Measurements from ENCODE around the gene HMCN1.
"Not testable (repeated sequence)": the region's sequence is repeated elsewhere in the genome, so short reads cannot be mapped to it uniquely, and the experiment has no call there.

The HMCN1 gene

GRCh38 chr1:185794495-185794894 lies 60.3 kb downstream of the HMCN1 start:
- not testable (repeated sequence) for H2AK5ac ChIP-seq (ENCODE audit: low read length, severe bottlenecking); H3K4me3 ChIP-seq (ENCODE audit: insufficient read depth in 1 of 2, low read depth in 1 of 2, low read length in 2 of 2); H3K27me3 ChIP-seq (ENCODE audit: control insufficient read depth in 1 of 2, insufficient read depth in 1 of 2, low read length in 2 of 2); H3K9ac ChIP-seq (ENCODE audit: low read length); H4K8ac ChIP-seq (ENCODE audit: low read length); H3K4me2 ChIP-seq (ENCODE audit: low read length, poor library complexity, severe bottlenecking); H2BK5ac ChIP-seq (ENCODE audit: low read depth, low read length, poor library complexity, severe bottlenecking); H2BK12ac ChIP-seq (ENCODE audit: low read length in 2 of 2); H3K4me1 ChIP-seq (ENCODE audit: control insufficient read depth, insufficient read depth, low read depth, low read length); H2BK15ac ChIP-seq (ENCODE audit: low read depth, poor library complexity, severe bottlenecking); H4K91ac ChIP-seq (ENCODE audit: low read length); H3K18ac ChIP-seq (ENCODE audit: low read depth in 1 of 2, low read length in 2 of 2); H3K14ac ChIP-seq (ENCODE audit: low read length in 2 of 2); H2BK120ac ChIP-seq (ENCODE audit: low read depth, low read length); H3K79me1 ChIP-seq (replicated peaks; ENCODE audit: low read length, poor library complexity, severe bottlenecking); H3K23ac ChIP-seq (ENCODE audit: low read length in 2 of 2); H3K4ac ChIP-seq (ENCODE audit: low read depth in 1 of 2, low read length in 2 of 2); H3K27ac ChIP-seq (ENCODE audit: low read length, poor library complexity, severe bottlenecking); H2AFZ ChIP-seq (ENCODE audit: low read depth, low read length); DNase-seq
- Histone ChIP-seq H3K9me3 (ENCODE audit: control insufficient read depth, low read length) (peaks cover 19% of the 10 kb centered on the region), H3K36me3 (ENCODE audit: control insufficient read depth in 1 of 2, insufficient read depth in 2 of 2, low read depth in 1 of 2, low read length in 2 of 2) (peaks cover 0 to 16% of the 10 kb centered on the region in 2 experiments)
- 98% methylated on average over 2 of the region's 2 CpGs for WGBS

DNA sequence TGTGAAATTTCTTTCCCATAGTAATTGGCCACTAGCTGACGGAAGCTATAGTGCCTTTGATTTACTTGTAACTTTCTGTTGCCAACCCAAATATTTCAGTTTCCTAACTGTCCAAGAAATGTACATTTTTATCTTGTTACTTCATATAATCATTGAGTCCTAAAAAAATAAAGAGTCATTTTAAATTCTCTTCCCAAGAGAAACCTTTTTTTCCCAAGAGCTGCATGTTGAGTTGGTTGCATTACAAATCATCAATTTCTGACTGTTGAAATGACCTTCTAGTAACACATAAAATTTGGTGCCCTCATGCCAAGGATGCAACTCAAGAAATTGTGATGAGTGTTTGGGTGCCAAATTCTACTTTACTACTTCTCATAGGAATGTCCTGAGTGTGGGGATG lies 61.0 kb downstream of the HMCN1 start:
- Histone ChIP-seq H3K4me1 (ENCODE audit: control insufficient read depth, insufficient read depth, low read depth, low read length) (peaks cover 1% of the 10 kb centered on the region), H3K18ac (ENCODE audit: low read depth in 1 of 2, low read length in 2 of 2) (no peak overlapping the region), H2BK12ac (ENCODE audit: low read length in 2 of 2) (no peak overlapping the region), H3K4me2 (ENCODE audit: low read length, poor library complexity, severe bottlenecking) (no peak overlapping the region), H3K9me3 (ENCODE audit: control insufficient read depth, low read length) (peaks cover 19% of the 10 kb centered on the region), H4K91ac (ENCODE audit: low read length) (no peak overlapping the region), H3K23ac (ENCODE audit: low read length in 2 of 2) (no peak overlapping the region), H2BK120ac (ENCODE audit: low read depth, low read length) (no peak overlapping the region), H3K4me3 (ENCODE audit: insufficient read depth in 1 of 2, low read depth in 1 of 2, low read length in 2 of 2) (no peak overlapping the region), H3K14ac (ENCODE audit: low read length in 2 of 2) (no peak overlapping the region), H3K36me3 (ENCODE audit: control insufficient read depth in 1 of 2, insufficient read depth in 2 of 2, low read depth in 1 of 2, low read length in 2 of 2) (peaks cover 0 to 16% of the 10 kb centered on the region in 2 experiments), H3K4ac (ENCODE audit: low read depth in 1 of 2, low read length in 2 of 2) (no peak overlapping the region), H4K8ac (ENCODE audit: low read length) (no peak overlapping the region), H3K79me1 (replicated peaks; ENCODE audit: low read length, poor library complexity, severe bottlenecking) (peaks cover 15% of the 10 kb centered on the region), H3K9ac (ENCODE audit: low read length) (no peak overlapping the region), H3K27ac (ENCODE audit: low read length, poor library complexity, severe bottlenecking) (no peak overlapping the region), H2AFZ (ENCODE audit: low read depth, low read length) (no peak overlapping the region), H2BK5ac (ENCODE audit: low read depth, low read length, poor library complexity, severe bottlenecking) (no peak overlapping the region), H3K27me3 (ENCODE audit: control insufficient read depth in 1 of 2, insufficient read depth in 1 of 2, low read length in 2 of 2) (no peaks in the 10 kb centered on the region), H2BK15ac (ENCODE audit: low read depth, poor library complexity, severe bottlenecking) (no peak overlapping the region), H2AK5ac (ENCODE audit: low read length, severe bottlenecking) (no peak overlapping the region)
- no CpG with 5 or more reads among the region's 1 CpG for WGBS
- no peak for DNase-seq

GRCh38 chr1:185798505-185798904 lies 64.3 kb downstream of the HMCN1 start:
- no peak overlapping the region for H3K14ac ChIP-seq (ENCODE audit: low read length in 2 of 2)
- H4K8ac ChIP-seq (ENCODE audit: low read length), result no peak overlapping the region
- DNase-seq, result no peak
- H3K27ac ChIP-seq (ENCODE audit: low read length, poor library complexity, severe bottlenecking), result no peak overlapping the region
- peaks cover 11% of the 10 kb centered on the region for H3K79me1 ChIP-seq (replicated peaks; ENCODE audit: low read length, poor library complexity, severe bottlenecking)
- no peak overlapping the region for H2AFZ ChIP-seq (ENCODE audit: low read depth, low read length)
- no peak overlapping the region for H2BK15ac ChIP-seq (ENCODE audit: low read depth, poor library complexity, severe bottlenecking)
- no peak overlapping the region for H3K18ac ChIP-seq (ENCODE audit: low read depth in 1 of 2, low read length in 2 of 2)
- H3K4me1 ChIP-seq (ENCODE audit: control insufficient read depth, insufficient read depth, low read depth, low read length), result no peaks in the 10 kb centered on the region
- H3K4me2 ChIP-seq (ENCODE audit: low read length, poor library complexity, severe bottlenecking), result no peak overlapping the region
- peaks cover 19% of the 10 kb centered on the region for H3K9me3 ChIP-seq (ENCODE audit: control insufficient read depth, low read length)
- H3K23ac ChIP-seq (ENCODE audit: low read length in 2 of 2), result no peak overlapping the region
- H3K4ac ChIP-seq (ENCODE audit: low read depth in 1 of 2, low read length in 2 of 2), result no peak overlapping the region
- H2BK120ac ChIP-seq (ENCODE audit: low read depth, low read length), result no peak overlapping the region
- no peaks in the 10 kb centered on the region for H3K27me3 ChIP-seq (ENCODE audit: control insufficient read depth in 1 of 2, insufficient read depth in 1 of 2, low read length in 2 of 2)
- H4K91ac ChIP-seq (ENCODE audit: low read length), result no peak overlapping the region
- no peak overlapping the region for H2AK5ac ChIP-seq (ENCODE audit: low read length, severe bottlenecking)
- H3K4me3 ChIP-seq (ENCODE audit: insufficient read depth in 1 of 2, low read depth in 1 of 2, low read length in 2 of 2), result no peak overlapping the region
- no peak overlapping the region for H2BK12ac ChIP-seq (ENCODE audit: low read length in 2 of 2)
- no peak overlapping the region for H2BK5ac ChIP-seq (ENCODE audit: low read depth, low read length, poor library complexity, severe bottlenecking)
- peaks cover 0 to 18% of the 10 kb centered on the region in 2 experiments for H3K36me3 ChIP-seq (ENCODE audit: control insufficient read depth in 1 of 2, insufficient read depth in 2 of 2, low read depth in 1 of 2, low read length in 2 of 2)
- no peak overlapping the region for H3K9ac ChIP-seq (ENCODE audit: low read length)

GRCh38 chr1:185803241-185803640 lies 69.0 kb downstream of the HMCN1 start:
- H3K36me3 ChIP-seq (ENCODE audit: control insufficient read depth in 1 of 2, insufficient read depth in 2 of 2, low read depth in 1 of 2, low read length in 2 of 2), result peaks cover 0 to 10% of the 10 kb centered on the region in 2 experiments
- H2AK5ac ChIP-seq (ENCODE audit: low read length, severe bottlenecking), result no peak overlapping the region
- no peak overlapping the region for H2AFZ ChIP-seq (ENCODE audit: low read depth, low read length)
- no peak overlapping the region for H4K8ac ChIP-seq (ENCODE audit: low read length)
- no peak overlapping the region for H3K18ac ChIP-seq (ENCODE audit: low read depth in 1 of 2, low read length in 2 of 2)
- DNase-seq, result no peak
- H3K9ac ChIP-seq (ENCODE audit: low read length), result peak overlapping the region; percentile 9
- no CpG with 5 or more reads among the region's 1 CpG for WGBS
- no peak overlapping the region for H3K27ac ChIP-seq (ENCODE audit: low read length, poor library complexity, severe bottlenecking)
- no peak overlapping the region for H4K91ac ChIP-seq (ENCODE audit: low read length)
- no peak overlapping the region for H2BK120ac ChIP-seq (ENCODE audit: low read depth, low read length)
- no peak overlapping the region for H2BK5ac ChIP-seq (ENCODE audit: low read depth, low read length, poor library complexity, severe bottlenecking)
- H3K79me1 ChIP-seq (replicated peaks; ENCODE audit: low read length, poor library complexity, severe bottlenecking), result peaks cover 9% of the 10 kb centered on the region
- no peak overlapping the region for H3K4ac ChIP-seq (ENCODE audit: low read depth in 1 of 2, low read length in 2 of 2)
- H3K4me1 ChIP-seq (ENCODE audit: control insufficient read depth, insufficient read depth, low read depth, low read length), result peaks cover under 1% of the 10 kb centered on the region
- no peak overlapping the region for H3K23ac ChIP-seq (ENCODE audit: low read length in 2 of 2)
- no peak overlapping the region for H3K14ac ChIP-seq (ENCODE audit: low read length in 2 of 2)
- no peak overlapping the region for H2BK15ac ChIP-seq (ENCODE audit: low read depth, poor library complexity, severe bottlenecking)
- peaks cover 11% of the 10 kb centered on the region for H3K9me3 ChIP-seq (ENCODE audit: control insufficient read depth, low read length)
- H3K4me3 ChIP-seq (ENCODE audit: insufficient read depth in 1 of 2, low read depth in 1 of 2, low read length in 2 of 2), result no peak overlapping the region
- no peak overlapping the region for H3K4me2 ChIP-seq (ENCODE audit: low read length, poor library complexity, severe bottlenecking)
- H2BK12ac ChIP-seq (ENCODE audit: low read length in 2 of 2), result no peak overlapping the region
- H3K27me3 ChIP-seq (ENCODE audit: control insufficient read depth in 1 of 2, insufficient read depth in 1 of 2, low read length in 2 of 2), result no peaks in the 10 kb centered on the region
